CD8-positive, alpha-beta memory T cell (primary cell): ENCODE data around the gene TAS2R14. TPM values are rescaled to one million over a fixed set of nuclear protein-coding genes. Genes with fewer than 3 reads are reported as not detected.

Experiments used
- CTCF ChIA-PET: fragments of 350-600 bp; sonication (Branson Sonifier 250); formaldehyde crosslinking; loops from one replicate; lab custom pipeline; 2021; ENCODE audit warnings: antibody characterized with exemption; lab: Charles Lee
- POLR2A ChIA-PET: fragments of 350-600 bp; sonication (Branson Sonifier 250); formaldehyde crosslinking; loops from one replicate; lab custom pipeline; 2021; ENCODE audit warnings: antibody characterized with exemption; lab: Charles Lee
- DNase-seq, 5 donors: peaks; one replicate each; pipeline versions ENCODE4 v3.0.0 to v3.0.0-alpha.2; 2020 to 2022; ENCODE audit warnings: mixed read lengths in 1 of 5
- H3K27ac ChIP-seq: one replicate; pipeline ENCODE4 v1.7.0; 2013; ENCODE audit warnings: low read depth, mild to moderate bottlenecking, low read length, moderate library complexity
- H3K27me3 ChIP-seq: 2 replicates; pipeline ENCODE4 v1.7.0; 2013; ENCODE audit warnings: low read length, mild to moderate bottlenecking; ENCODE audit not compliant: insufficient read depth, poor library complexity, severe bottlenecking
- H3K36me3 ChIP-seq: 2 replicates; pipeline ENCODE4 v1.7.0; 2013; ENCODE audit warnings: mild to moderate bottlenecking, low read length, moderate library complexity; ENCODE audit not compliant: insufficient read depth
- H3K4me1 ChIP-seq: 2 replicates; pipeline ENCODE4 v1.7.0; 2013; ENCODE audit warnings: mild to moderate bottlenecking, low read length, moderate library complexity; ENCODE audit not compliant: insufficient read depth
- H3K4me3 ChIP-seq: 2 replicates; pipeline ENCODE4 v1.7.0; 2013; ENCODE audit warnings: mild to moderate bottlenecking, low read length
- H3K9me3 ChIP-seq: 2 replicates; pipeline ENCODE4 v1.7.0; 2013; ENCODE audit warnings: mild to moderate bottlenecking, low read length
- H3K27ac Mint-ChIP-seq, 8 donors: one replicate each; pipeline ENCODE4 v1.8.0; 2020 to 2021; ENCODE audit warnings: mixed read lengths in 8 of 8, mild to moderate bottlenecking in 6 of 8, inconsistent platforms in 3 of 8, moderate library complexity in 3 of 8
- H3K27me3 Mint-ChIP-seq, 2 donors: one replicate each; pipeline ENCODE4 v1.8.0; 2020 to 2021; ENCODE audit warnings: mixed read lengths in 2 of 2, mild to moderate bottlenecking in 1 of 2, moderate library complexity in 1 of 2
- H3K36me3 Mint-ChIP-seq, 3 donors: one replicate each; pipeline ENCODE4 v1.8.0; 2020 to 2021; ENCODE audit warnings: mixed read lengths in 3 of 3, inconsistent platforms in 1 of 3, mild to moderate bottlenecking in 1 of 3
- H3K4me1 Mint-ChIP-seq, 3 donors: one replicate each; pipeline ENCODE4 v1.8.0; 2020 to 2021; ENCODE audit warnings: mixed read lengths in 3 of 3, inconsistent platforms in 1 of 3, mild to moderate bottlenecking in 1 of 3
- H3K4me3 Mint-ChIP-seq, 7 donors: one replicate each; pipeline ENCODE4 v1.8.0; 2020 to 2021; ENCODE audit warnings: mixed read lengths in 7 of 7, mild to moderate bottlenecking in 6 of 7, moderate library complexity in 4 of 7, inconsistent platforms in 2 of 7
- H3K9me3 Mint-ChIP-seq, 5 donors: one replicate each; pipeline ENCODE4 v1.8.0; 2020 to 2022; ENCODE audit warnings: mixed read lengths in 5 of 5, mild to moderate bottlenecking in 3 of 5, moderate library complexity in 2 of 5, inconsistent platforms in 1 of 5
- polyA plus RNA-seq: library from polyadenylated mRNA; unstranded; fragments of 300-500 nt; fragmentation: Illumina TruSeq; gene quantifications from one replicate; pipeline ENCODE4 v1.2.3, GENCODE V29; 2021
- total RNA-seq, 2 experiments: library from RNA; stranded (reverse); gene quantifications; one replicate each; pipeline ENCODE4 v1.2.3, GENCODE V29; 2021

The TAS2R14 gene
- total and polyA plus RNA-seq, 3 experiments from 2014 or later: 0.55 to 1.0 (median 0.95) TPM

GRCh38 chr12:10940389-10940788 is 1.3 kb upstream of the TAS2R14 start:
- Mint-ChIP-seq H3K27me3 (no peaks in the 10 kb centered on the region), H3K36me3 (peaks cover 2 to 11% (median 6%) of the 10 kb centered on the region in 3 donors), H3K9me3 (peaks cover 0 to 4% (median 0%) of the 10 kb centered on the region in 5 donors), H3K27ac (no peak overlapping the region), H3K4me3 (no peak overlapping the region), H3K4me1 (peaks cover 0 to 5% (median 2%) of the 10 kb centered on the region in 3 donors)
- H3K27me3 ChIP-seq: no peaks in the 10 kb centered on the region
- DNase-seq: no peak
- ChIA-PET CTCF (no interaction called here), POLR2A (no interaction called here)
- no peak overlapping the region for H3K4me3 ChIP-seq
- no peak overlapping the region for H3K27ac ChIP-seq
- H3K9me3 ChIP-seq: no peaks in the 10 kb centered on the region
- H3K4me1 ChIP-seq: no peaks in the 10 kb centered on the region
- H3K36me3 ChIP-seq: no peaks in the 10 kb centered on the region

GRCh38 chr12:10936506-10936905 is 2.6 kb downstream of the TAS2R14 start:
- Mint-ChIP-seq H3K4me3 (no peak overlapping the region), H3K9me3 (no peaks in the 10 kb centered on the region), H3K27ac (no peak overlapping the region), H3K36me3 (peaks cover 0 to 4% (median 2%) of the 10 kb centered on the region in 3 donors), H3K4me1 (peaks cover 0 to 2% (median 0%) of the 10 kb centered on the region in 3 donors), H3K27me3 (no peaks in the 10 kb centered on the region)
- H3K36me3 ChIP-seq: no peaks in the 10 kb centered on the region
- H3K9me3 ChIP-seq: no peaks in the 10 kb centered on the region
- no peak overlapping the region for H3K4me3 ChIP-seq
- no peaks in the 10 kb centered on the region for H3K27me3 ChIP-seq
- H3K27ac ChIP-seq: no peak overlapping the region
- CTCF ChIA-PET: no interaction called here
- no peak for DNase-seq
- H3K4me1 ChIP-seq: no peaks in the 10 kb centered on the region
- POLR2A ChIA-PET: no interaction called here

GRCh38 chr12:10928746-10929286 is 10.2 kb downstream of the TAS2R14 start, which contains the start of gene PRH2:
Gene PRH2, plus strand, starts transcription at chr12:10929236. Its CDS starts 38 bp downstream, at chr12:10929274.
- H3K27me3 ChIP-seq: no peaks in the 10 kb centered on the region
- no peaks in the 10 kb centered on the region for H3K4me1 Mint-ChIP-seq
- CTCF ChIA-PET: no interaction called here
- DNase-seq: no peak
- H3K4me1 ChIP-seq: no peaks in the 10 kb centered on the region
- H3K4me3 Mint-ChIP-seq: no peak within 1 kb of the TSS
- H3K9me3 ChIP-seq: no peaks in the 10 kb centered on the region
- H3K36me3 ChIP-seq: no peaks in the 10 kb centered on the region
- no peaks in the 10 kb centered on the region for H3K27me3 Mint-ChIP-seq
- peaks cover 0 to 17% (median 5%) of the 10 kb centered on the region in 3 donors for H3K36me3 Mint-ChIP-seq
- H3K27ac ChIP-seq: no peak within 1 kb of the TSS
- POLR2A ChIA-PET: interaction anchor here (0.6 kb wide), 1 partner anchor 305 kb away, joined by 5 read pairs; no protein-coding TSS in a partner anchor
- H3K4me3 ChIP-seq: no peak within 1 kb of the TSS
- no peaks in the 10 kb centered on the region for H3K9me3 Mint-ChIP-seq
- H3K27ac Mint-ChIP-seq: peak within 1 kb of the TSS in 1 of 8 donors; percentile 7

GRCh38 chr12:10926269-10926668 is 12.8 kb downstream of the TAS2R14 start:
- ChIA-PET CTCF (no interaction called here), POLR2A (no interaction called here)
- DNase-seq: no peak
- Mint-ChIP-seq H3K4me3 (no peak overlapping the region), H3K9me3 (no peaks in the 10 kb centered on the region), H3K27ac (peak overlapping the region in 1 of 8 donors; percentile 27), H3K27me3 (no peaks in the 10 kb centered on the region), H3K36me3 (peaks cover 0 to 17% (median 5%) of the 10 kb centered on the region in 3 donors), H3K4me1 (no peaks in the 10 kb centered on the region)
- no peaks in the 10 kb centered on the region for H3K36me3 ChIP-seq
- no peaks in the 10 kb centered on the region for H3K27me3 ChIP-seq
- H3K27ac ChIP-seq: no peak overlapping the region
- H3K9me3 ChIP-seq: no peaks in the 10 kb centered on the region
- H3K4me3 ChIP-seq: no peak overlapping the region
- no peaks in the 10 kb centered on the region for H3K4me1 ChIP-seq

GRCh38 chr12:10919809-10920208 is 19.3 kb downstream of the TAS2R14 start:
- no peak for DNase-seq
- ChIA-PET POLR2A (no interaction called here), CTCF (no interaction called here)
- Histone ChIP-seq H3K27me3 (no peaks in the 10 kb centered on the region), H3K36me3 (no peaks in the 10 kb centered on the region), H3K4me3 (no peak overlapping the region), H3K4me1 (no peaks in the 10 kb centered on the region), H3K27ac (no peak overlapping the region), H3K9me3 (no peaks in the 10 kb centered on the region)
- Mint-ChIP-seq H3K27ac (no peak overlapping the region), H3K4me3 (no peak overlapping the region), H3K36me3 (peaks cover 0 to under 1% (median 0%) of the 10 kb centered on the region in 3 donors), H3K27me3 (no peaks in the 10 kb centered on the region), H3K9me3 (no peaks in the 10 kb centered on the region), H3K4me1 (no peaks in the 10 kb centered on the region)

- Mint-ChIP-seq H3K27me3 (no peaks in the 10 kb centered on the region), H3K4me1 (no peaks in the 10 kb centered on the region), H3K36me3 (peaks cover 2 to 25% (median 4%) of the 10 kb centered on the region in 3 donors), H3K4me3 (no peak overlapping the region), H3K27ac (no peak overlapping the region), H3K9me3 (peaks cover 0 to 7% (median 5%) of the 10 kb centered on the region in 5 donors)
- Histone ChIP-seq H3K27me3 (no peaks in the 10 kb centered on the region), H3K4me1 (no peaks in the 10 kb centered on the region), H3K27ac (no peak overlapping the region), H3K4me3 (no peak overlapping the region), H3K36me3 (no peaks in the 10 kb centered on the region), H3K9me3 (no peaks in the 10 kb centered on the region)
- no peak for DNase-seq
- POLR2A ChIA-PET: no interaction called here
- CTCF ChIA-PET: no interaction called here
These were observed 28.7 kb downstream of the TAS2R14 start for GRCh38 chr12:10910380-10910779.

- POLR2A ChIA-PET: no interaction called here
- Mint-ChIP-seq H3K4me1 (no peaks in the 10 kb centered on the region), H3K27me3 (no peaks in the 10 kb centered on the region), H3K4me3 (no peak within 1 kb of the TSS), H3K9me3 (peaks cover 8 to 16% (median 12%) of the 10 kb centered on the region in 5 donors), H3K36me3 (peaks cover 8 to 34% (median 8%) of the 10 kb centered on the region in 3 donors), H3K27ac (peak within 1 kb of the TSS in 1 of 8 donors; percentile 11)
- no peaks in the 10 kb centered on the region for H3K4me1 ChIP-seq
- H3K27ac ChIP-seq: no peak within 1 kb of the TSS
- no peaks in the 10 kb centered on the region for H3K36me3 ChIP-seq
- no peaks in the 10 kb centered on the region for H3K9me3 ChIP-seq
- CTCF ChIA-PET: no interaction called here
- H3K4me3 ChIP-seq: no peak within 1 kb of the TSS
- H3K27me3 ChIP-seq: no peaks in the 10 kb centered on the region
- DNase-seq: no peak
These were observed 29.6 kb downstream of the TAS2R14 start, which contains the start of gene TAS2R13 for GRCh38 chr12:10909462-10909861. Gene TAS2R13, minus strand, starts transcription at chr12:10909562. Its CDS starts 264 bp downstream, at chr12:10909298.

GRCh38 chr12:10904686-10905085 is 34.4 kb downstream of the TAS2R14 start:
- POLR2A ChIA-PET: no interaction called here

More at GRCh38 chr12:10904686-10905085, 34.4 kb downstream of the TAS2R14 start:
- CTCF ChIA-PET: no interaction called here
- Mint-ChIP-seq H3K9me3 (peaks cover 31 to 51% (median 35%) of the 10 kb centered on the region in 5 donors), H3K4me1 (no peaks in the 10 kb centered on the region), H3K36me3 (peaks cover 9 to 61% (median 26%) of the 10 kb centered on the region in 3 donors), H3K27ac (no peak overlapping the region), H3K27me3 (no peaks in the 10 kb centered on the region), H3K4me3 (no peak overlapping the region)
- DNase-seq: no peak
- peaks cover 7% of the 10 kb centered on the region for H3K9me3 ChIP-seq
- H3K36me3 ChIP-seq: no peaks in the 10 kb centered on the region
- no peaks in the 10 kb centered on the region for H3K4me1 ChIP-seq
- H3K27ac ChIP-seq: no peak overlapping the region
- no peak overlapping the region for H3K4me3 ChIP-seq
- no peaks in the 10 kb centered on the region for H3K27me3 ChIP-seq
